ENCODE measurements around the gene POLR2L.

DNA sequence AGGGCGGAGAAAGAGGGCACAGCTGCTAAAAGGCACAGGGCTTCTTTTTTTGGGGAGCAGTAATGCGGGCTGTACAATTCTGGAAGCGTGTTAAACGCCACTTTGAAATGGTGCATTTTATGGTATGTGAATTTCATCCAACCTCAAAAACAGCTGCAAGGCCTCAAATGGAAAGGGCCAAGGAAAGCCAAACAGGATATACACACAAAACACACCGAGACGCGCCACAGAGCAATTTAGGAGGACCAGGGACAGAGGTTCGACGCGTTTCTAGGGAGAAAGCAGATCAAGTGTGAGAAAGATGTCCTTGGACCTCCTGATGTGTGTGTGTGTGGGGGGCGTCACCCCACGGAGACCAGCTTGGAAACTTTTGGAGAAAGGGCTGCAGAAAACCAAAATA, 31.4 kb upstream of the POLR2L start:
- TF ChIP-seq, protein P1, sequence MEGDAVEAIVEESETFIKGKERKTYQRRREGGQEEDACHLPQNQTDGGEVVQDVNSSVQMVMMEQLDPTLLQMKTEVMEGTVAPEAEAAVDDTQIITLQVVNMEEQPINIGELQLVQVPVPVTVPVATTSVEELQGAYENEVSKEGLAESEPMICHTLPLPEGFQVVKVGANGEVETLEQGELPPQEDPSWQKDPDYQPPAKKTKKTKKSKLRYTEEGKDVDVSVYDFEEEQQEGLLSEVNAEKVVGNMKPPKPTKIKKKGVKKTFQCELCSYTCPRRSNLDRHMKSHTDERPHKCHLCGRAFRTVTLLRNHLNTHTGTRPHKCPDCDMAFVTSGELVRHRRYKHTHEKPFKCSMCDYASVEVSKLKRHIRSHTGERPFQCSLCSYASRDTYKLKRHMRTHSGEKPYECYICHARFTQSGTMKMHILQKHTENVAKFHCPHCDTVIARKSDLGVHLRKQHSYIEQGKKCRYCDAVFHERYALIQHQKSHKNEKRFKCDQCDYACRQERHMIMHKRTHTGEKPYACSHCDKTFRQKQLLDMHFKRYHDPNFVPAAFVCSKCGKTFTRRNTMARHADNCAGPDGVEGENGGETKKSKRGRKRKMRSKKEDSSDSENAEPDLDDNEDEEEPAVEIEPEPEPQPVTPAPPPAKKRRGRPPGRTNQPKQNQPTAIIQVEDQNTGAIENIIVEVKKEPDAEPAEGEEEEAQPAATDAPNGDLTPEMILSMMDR (IDR thresholded peaks at IDR 0.05) = no peak
- no peak for TF ChIP-seq EZH2 (IDR thresholded peaks at IDR 0.05; ENCODE audit: borderline replicate concordance, insufficient read depth, low read depth, low read length, poor library complexity, severe bottlenecking)
